ENCODE measurements around the gene IL6ST.
"Not testable (repeated sequence)": the region's sequence is repeated elsewhere in the genome, so short reads cannot be mapped to it uniquely, and the experiment has no call there.

The IL6ST gene

GRCh38 chr5:55994495-55994997 lies at the start of gene IL6ST:
Gene IL6ST (minus strand): TSS chr5:55994963. CDS start chr5:55976278, 18,685 bp downstream.
- peak; percentile 7 for DNase-seq (ENCODE audit: low read depth)

- DNase-seq (ENCODE audit: low read depth): no peak
Measured at GRCh38 chr5:56039985-56040384, 45.2 kb upstream of the IL6ST start.

GRCh38 chr5:56038206-56038605 lies 43.4 kb upstream of the IL6ST start:
- not testable (repeated sequence) for DNase-seq (ENCODE audit: low read depth)

GRCh38 chr5:56037531-56038010 lies 42.8 kb upstream of the IL6ST start:
- DNase-seq (ENCODE audit: low read depth): no peak

GRCh38 chr5:56035394-56035793 lies 40.6 kb upstream of the IL6ST start:
- not testable (repeated sequence) for DNase-seq (ENCODE audit: low read depth)

GRCh38 chr5:56029871-56030630 lies 35.3 kb upstream of the IL6ST start:
- not testable (repeated sequence) for DNase-seq (ENCODE audit: low read depth)

- DNase-seq (ENCODE audit: low read depth): no peak
Measured at GRCh38 chr5:56029457-56029856, 34.7 kb upstream of the IL6ST start.

GRCh38 chr5:56028708-56029107 lies 33.9 kb upstream of the IL6ST start:
- no peak for DNase-seq (ENCODE audit: low read depth)

GRCh38 chr5:56026863-56027300 lies 32.1 kb upstream of the IL6ST start:
- no peak for DNase-seq (ENCODE audit: low read depth)

- no peak for DNase-seq (ENCODE audit: low read depth)
Measured at GRCh38 chr5:56025151-56025885, 30.6 kb upstream of the IL6ST start.

- no peak for DNase-seq (ENCODE audit: low read depth)
Measured at GRCh38 chr5:56024810-56025150, 30.0 kb upstream of the IL6ST start.

GRCh38 chr5:56023296-56023695 lies 28.5 kb upstream of the IL6ST start:
- DNase-seq (ENCODE audit: low read depth): no peak

- DNase-seq (ENCODE audit: low read depth): no peak
Measured at GRCh38 chr5:56019306-56020272, 24.8 kb upstream of the IL6ST start.

- no peak for DNase-seq (ENCODE audit: low read depth)
Measured at GRCh38 chr5:56018832-56019231, 24.1 kb upstream of the IL6ST start.

- not testable (repeated sequence) for DNase-seq (ENCODE audit: low read depth)
Measured at GRCh38 chr5:56014701-56015100, 19.9 kb upstream of the IL6ST start.

- not testable (repeated sequence) for DNase-seq (ENCODE audit: low read depth)
Measured at GRCh38 chr5:56013939-56014338, 19.2 kb upstream of the IL6ST start.

- DNase-seq (ENCODE audit: low read depth): peak; percentile 2
Measured at GRCh38 chr5:56012281-56012963, 17.7 kb upstream of the IL6ST start.

GRCh38 chr5:56011835-56012234 lies 17.1 kb upstream of the IL6ST start:
- DNase-seq (ENCODE audit: low read depth): no peak

GRCh38 chr5:56010431-56010830 lies 15.7 kb upstream of the IL6ST start:
- no peak for DNase-seq (ENCODE audit: low read depth)

GRCh38 chr5:56006600-56006999 lies 11.8 kb upstream of the IL6ST start:
- no peak for DNase-seq (ENCODE audit: low read depth)

GRCh38 chr5:56006094-56006493 lies 11.3 kb upstream of the IL6ST start:
- no peak for DNase-seq (ENCODE audit: low read depth)

Measured in stimulated activated CD8-positive, alpha-beta memory T cell treated with anti-CD3 and anti-CD28 coated beads, Interleukin-15, amount 100 ng/mL, for 1 hour (primary cell).